DMS153 treated with DMSO at 0.1 percent for 48 hours (cell line): ENCODE measurements around the gene SMYD5.
"Not testable (repeated sequence)": the region's sequence is repeated elsewhere in the genome, so short reads cannot be mapped to it uniquely, and the experiment has no call there.

ENCODE experiments used
- DNase-seq: peaks from one replicate; lab custom pipeline; 2025; ENCODE audit not compliant: unreplicated experiment; lab: John Stamatoyannopoulos, UW

Gene SMYD5

DNA sequence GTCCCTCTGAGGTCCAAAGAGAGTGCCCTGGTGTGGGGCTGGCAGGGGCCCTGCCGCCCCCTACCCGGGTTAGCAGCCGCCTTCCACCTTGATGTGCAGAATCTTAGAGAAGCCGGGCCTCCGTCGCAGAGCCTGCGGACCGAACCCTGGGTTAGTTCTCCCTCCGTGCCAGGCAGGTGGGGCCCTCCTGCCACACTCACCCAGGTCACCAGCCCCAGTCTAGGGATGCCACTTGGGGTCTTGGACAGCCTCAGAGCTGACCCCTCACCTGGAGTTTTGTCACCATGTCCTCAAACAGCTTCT lies 44.8 kb downstream of the SMYD5 start:
- DNase-seq, result no peak

DNA sequence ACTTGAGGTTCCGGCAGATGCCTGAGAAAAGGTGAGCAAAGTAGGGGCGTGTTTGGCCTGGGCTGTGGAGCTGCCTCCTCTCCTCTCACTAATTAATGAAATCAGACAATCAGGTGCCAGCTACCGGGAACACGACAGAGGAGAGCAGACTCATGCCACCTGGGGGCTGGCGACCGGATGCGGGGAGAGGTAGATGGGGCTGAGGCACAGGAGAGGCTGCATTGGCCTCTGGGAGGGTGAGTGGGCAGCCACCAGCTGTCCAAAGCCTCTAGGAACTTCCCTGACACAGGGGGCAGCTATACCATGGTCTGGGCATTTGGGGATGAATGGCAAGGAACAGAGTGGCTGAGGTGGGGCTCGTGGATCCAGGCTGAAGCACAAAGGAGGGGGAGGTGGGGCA lies 45.2 kb downstream of the SMYD5 start:
- DNase-seq, result no peak

DNA sequence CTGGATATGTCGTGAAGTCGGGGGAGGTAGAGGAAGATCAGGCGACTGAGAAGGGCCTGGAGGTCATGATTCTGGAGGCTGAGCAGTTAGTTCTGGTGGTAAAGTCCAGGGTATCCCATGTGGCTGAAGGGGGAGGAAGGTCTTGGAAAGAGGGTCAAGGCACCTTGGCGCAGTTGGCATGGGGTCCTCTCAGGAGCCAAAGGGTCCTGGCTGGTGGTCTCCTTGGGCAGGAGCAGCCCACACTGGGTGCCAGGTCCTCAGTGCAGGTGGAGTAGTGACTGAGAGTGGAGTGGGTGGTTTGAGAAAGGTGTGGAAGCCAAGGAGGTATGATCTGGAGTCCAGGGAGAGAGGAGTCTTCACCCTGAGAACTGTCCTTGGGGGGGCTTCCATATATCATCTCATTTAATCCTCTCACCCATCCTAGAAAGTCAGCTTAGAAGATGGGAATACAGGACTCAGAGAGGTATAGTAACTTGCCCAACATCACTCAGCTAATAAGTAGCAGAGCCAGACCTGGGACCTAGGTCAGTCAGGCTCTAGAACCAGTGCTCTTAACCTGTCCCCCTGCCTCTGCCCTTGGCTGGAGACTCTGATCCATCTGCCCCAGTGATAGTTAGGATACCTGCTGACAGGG lies 45.8 kb downstream of the SMYD5 start:
- DNase-seq, result no peak

DNA sequence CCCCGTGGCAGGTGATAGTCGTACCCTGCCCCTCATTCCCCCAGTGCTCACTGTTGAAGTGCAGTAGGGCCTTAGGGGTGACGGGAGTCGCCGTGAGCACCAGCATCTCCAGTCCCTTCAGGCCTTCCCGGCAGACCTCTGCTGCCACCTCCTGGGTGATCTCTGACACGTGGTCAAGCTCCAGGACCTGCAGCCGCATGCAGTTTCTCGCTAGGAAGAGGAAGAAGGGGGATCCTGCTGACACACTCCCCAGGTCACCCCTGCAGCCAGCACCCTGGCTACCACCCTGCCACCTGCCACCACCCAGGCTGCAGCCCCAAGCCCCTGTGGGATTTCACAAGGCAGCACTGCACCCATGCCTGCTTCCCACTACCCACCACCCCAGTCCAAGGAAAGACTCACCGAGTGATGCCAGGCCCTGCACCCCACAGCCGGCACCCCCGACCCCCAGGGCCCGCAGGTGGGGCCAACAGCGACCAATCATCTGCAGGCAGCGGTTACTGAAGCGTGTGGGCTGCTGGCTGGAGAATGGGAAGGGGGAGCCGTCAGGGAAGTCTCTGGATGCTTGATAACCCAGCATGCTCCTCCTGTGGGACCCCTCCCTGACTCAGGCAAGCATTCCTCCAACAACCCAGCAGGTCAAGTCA lies 46.4 kb downstream of the SMYD5 start:
- no peak for DNase-seq

DNA sequence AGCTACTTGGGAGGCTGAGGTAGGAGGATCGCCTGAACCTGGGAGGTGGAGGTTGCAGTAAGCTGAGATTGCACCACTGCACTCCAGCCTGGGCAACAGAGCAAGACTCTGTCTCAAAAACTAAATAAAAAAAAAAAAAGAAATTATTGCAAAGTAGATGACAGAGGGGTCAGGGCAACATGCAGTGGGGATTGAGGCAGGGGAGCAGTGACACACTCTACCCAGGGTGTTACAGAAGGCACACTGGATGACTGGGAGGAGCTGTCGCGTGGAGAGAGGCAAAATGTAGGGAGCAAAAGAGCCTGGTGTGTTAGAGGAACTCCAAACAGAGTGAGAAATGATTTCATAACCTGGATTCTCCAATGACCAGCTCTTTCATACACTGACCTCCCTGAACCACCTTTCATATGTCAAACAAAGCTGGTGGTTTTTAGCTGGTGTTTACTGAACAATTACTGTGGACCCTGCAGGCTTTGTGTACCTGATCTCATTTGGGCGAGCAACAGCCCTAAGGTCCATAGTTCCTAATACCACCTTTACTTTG lies 48.1 kb downstream of the SMYD5 start:
- no peak for DNase-seq

DNA sequence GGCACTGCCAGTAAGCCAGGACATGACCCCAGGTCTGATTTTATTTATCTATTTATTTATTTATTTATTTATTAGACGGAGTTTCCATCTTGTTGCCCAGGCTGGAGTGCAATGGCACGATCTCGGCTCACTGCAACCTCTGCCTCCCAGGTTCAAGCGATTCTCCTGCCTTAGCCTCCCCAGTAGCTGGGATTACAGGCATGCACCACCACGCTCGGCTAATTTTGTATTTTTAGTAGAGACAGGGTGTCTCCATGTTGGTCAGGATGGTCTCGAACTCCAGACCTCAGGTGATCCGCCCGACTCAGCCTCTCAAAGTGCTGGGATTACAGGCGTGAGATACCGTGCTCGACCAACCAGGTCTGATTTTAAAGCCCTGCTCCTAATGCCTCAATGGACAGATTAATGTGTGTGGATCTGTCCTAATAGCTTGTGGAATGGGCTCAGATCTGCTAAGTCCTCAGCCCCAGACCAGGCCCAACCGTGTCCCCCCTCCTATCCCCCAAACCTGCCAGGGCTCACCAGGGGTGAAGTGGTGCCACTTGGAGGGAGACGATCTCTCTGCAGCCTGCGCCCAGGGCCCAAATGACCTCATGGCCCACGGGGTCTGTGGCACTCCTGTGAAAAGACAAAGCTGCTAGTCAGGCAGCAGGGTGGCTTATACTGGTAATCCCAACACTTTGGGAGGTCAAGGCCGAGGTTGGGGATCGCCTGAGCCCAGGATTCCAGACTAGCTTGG lies 48.8 kb downstream of the SMYD5 start:
- DNase-seq, result not testable (repeated sequence)

DNA sequence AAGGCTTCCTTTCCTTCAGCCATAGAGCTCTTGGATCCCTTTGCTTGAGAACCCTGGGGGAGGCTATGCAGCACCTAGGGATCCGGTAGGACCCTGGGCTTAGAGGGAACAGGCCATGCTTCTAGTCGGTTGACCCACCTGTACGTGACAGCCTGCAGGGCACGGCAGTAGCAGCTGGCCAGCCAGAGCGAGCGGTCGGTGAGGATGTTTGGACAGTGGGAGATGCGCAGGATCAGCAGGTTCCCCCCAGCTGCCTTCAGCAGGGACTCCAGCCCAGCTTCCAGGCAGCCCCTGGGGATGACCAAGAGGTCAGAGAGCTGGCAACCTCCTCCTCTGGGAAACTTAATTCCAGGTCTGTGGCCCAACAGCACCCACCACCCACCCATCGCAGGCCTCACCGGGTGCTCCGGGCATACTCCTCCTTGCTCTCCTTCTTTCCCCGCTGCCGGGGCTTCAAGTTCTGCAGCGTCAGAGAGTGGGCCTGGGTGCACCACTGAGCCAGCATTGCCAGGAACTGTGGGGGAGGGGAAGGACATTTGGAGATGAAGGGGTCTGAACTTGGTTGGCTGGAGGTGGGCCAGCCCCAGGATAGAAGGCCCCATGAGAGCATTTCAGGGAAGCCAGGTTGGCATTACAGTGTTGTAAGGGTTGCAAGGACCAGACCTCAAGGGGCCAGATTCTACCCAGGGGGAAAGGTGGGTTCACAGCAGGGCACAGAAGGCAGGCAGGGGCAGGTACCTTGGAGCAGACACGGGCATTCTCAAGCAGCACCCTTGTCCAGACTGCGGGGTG lies 49.7 kb downstream of the SMYD5 start:
- DNase-seq, result no peak

DNA sequence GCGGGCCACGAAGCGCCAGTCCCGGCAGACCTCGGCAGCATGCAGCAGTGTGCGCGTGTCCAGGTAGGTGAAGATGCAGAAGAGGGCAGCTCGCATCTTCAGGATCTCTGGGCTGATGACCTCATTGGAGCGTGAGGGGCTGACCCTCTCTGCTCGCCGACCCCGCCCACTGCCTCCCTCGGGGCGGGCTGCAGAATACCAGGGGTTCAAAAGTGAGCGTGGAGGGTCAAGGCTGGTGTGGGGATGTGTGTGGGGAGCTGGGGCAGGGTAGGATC lies 50.2 kb downstream of the SMYD5 start:
- no peak for DNase-seq

DNA sequence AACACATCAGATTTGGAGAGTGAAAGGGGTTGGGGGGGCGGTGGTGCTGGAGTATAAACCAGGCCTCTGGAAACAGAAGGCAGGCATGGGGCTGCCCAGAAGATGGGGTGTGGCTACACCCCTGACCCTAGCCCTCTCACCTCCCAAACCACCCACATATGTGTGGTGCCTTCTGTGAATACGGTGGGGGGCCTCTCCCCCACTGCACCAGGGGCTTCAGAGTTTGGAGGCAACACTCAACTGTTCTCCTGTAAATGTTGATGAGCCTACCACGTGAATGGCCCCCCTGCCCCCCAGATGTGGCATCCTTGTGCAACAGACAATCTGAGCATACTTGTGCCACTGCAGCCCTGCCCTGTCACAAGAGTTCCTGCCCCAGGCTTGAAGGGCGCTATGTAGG lies 50.7 kb downstream of the SMYD5 start:
- DNase-seq, result no peak

DNA sequence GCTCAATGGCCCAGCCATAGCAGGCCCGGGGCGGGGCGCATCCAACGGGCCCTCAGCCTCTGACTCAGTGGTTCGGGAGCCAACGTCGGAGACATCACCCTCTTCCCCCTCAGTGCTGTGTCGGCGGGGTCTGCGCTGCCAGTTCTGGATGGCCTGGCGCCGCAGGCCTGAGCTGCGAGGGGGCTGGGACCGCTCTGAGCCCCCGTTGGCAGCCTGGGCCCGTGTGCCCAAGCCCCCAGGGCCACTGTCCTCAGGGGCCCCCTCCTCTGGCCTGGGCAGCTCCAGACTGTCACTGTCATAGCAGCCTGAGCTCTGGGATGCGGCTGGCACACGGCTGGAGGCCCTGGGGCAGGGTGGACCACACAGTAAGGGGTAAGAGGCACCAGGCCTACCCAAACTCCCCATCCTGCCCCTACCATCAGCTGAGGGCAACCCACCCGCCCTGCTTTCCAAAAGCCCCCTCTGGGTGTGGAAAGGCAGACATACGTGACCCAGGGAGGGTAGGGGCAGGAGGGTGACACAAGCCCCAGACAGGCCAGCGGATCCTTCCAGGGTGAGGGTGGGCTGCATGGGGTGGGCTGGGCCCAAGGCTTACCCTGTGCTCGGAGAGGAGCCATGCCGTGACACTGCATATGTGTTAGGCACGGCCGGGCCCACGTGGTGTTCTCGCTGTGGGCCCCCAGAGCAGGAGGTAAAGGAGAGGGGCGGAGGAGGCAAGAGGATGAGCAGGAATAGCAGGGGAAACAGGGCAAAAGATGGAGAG lies 51.4 kb downstream of the SMYD5 start:
- no peak for DNase-seq

DNA sequence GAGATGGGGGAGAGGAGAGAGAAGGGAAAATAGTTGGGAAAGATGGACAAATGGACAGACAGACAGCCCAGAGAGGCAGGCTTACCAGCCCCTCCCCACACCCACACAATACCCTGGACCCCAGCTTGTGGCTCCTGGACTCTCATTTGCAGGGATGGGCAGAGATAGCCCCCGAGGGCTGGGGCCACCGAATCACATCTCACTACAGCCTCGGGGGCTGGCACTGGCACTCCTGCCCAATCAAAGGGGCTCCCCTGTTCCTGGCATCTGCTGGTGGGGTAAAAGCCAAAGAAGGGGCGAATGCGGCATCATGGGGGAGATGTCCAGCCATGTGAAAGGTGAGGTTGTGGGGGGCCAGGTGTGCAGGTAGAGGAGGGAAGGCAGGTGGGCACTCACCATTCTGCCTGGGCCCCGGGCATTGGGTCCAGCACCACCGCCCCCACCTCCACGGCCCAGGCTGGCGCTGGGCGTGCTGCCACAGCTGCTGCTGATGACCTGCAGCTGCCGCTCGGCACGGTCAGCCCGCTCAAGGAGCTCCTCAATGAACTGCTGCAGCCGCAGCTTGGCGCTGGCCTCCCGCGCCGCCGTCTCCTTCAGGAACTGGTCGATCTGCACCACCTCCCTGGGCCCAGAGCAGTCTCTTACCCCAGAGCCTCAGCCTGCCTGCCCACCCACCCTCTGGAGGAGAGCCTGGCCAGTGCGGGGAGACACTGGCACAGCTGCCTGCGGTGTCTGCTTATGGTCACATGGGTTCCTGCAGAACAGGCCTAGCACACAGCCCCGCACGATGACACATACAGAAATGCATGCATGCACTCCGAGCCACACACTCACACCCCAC lies 52.2 kb downstream of the SMYD5 start:
- DNase-seq, result no peak

DNA sequence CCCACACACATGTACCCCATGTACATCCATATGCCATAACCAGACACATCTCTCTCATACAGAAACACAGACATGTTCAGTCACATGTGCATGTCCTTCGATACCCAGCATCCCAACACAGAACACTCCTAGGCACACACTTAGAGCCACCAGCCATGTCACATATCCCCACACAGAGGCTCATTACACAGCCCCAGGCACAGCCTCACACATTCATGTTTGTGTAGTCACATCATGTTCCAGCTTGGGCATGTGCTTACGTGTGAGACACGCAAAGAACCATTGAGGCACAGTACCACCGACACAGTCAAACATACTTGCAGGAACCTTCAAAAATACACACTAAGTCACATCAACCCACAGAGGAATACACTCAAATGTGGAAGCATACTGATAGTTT lies 53.0 kb downstream of the SMYD5 start:
- DNase-seq, result no peak

DNA sequence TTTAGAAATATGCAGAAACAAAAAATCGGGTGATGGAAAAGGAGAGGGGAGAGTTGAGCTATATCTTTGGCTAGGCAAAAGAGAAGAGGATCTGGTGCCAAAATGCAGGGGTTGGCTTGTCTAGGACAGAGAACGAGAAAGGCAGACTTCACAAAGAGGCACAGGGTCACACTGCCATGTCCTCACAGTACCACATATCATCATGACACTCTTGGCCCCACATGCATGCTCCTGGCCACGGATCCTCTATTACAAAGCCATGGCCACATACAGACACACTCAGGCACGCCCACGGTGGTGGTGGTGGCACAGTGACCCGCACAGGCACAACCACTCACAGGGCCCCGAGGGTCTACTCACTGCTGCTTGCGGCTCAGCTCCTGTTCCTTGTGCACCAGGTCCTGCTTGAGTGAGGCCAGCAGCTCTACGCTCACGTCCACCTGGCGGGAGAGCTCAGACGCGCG lies 54.4 kb downstream of the SMYD5 start:
- DNase-seq, result peak; percentile 37

DNA sequence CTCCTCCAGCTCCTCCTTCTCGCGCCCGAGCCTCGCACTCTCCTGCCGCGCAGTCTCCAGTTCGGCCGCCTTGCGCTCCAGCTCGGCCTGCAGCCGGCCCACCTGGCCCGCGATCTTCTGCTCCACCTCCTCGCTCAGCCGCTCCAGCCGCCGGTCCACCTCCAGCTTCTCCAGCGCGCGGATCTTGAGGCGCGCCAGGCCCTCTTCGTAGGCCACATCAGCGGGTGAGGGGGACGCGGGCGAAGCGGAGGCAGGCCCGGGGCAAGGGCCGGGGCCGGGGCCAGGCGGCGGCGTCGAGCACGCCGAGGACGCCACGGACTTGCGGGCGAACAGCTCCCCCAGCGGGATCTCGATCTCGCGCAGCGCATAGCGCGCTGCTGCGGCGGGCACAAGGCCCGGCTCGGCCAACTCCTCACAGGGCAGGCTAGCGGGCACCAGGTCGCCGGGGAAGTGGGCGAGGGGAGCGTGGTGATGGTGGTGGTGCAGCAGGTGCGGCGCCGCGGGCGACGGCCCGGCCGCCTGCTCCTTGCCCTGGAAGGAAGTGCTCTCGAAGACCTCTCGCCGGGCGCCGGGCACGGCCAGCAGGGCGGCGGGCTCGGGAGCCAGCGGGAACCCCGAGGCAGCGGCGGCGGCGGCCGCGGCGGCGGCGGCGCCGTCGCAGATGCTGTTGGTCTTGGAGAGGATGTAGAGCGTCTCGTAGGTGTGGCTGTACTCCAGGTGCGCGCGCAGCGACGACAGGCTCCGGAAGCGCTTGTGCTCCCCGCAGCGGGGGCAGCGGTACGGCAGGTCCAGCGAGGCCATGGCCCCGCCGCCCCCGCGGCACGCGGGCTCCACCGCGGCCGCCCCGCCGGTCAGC lies 55.0 kb downstream of the SMYD5 start:
- peak; percentile 76 for DNase-seq

DNA sequence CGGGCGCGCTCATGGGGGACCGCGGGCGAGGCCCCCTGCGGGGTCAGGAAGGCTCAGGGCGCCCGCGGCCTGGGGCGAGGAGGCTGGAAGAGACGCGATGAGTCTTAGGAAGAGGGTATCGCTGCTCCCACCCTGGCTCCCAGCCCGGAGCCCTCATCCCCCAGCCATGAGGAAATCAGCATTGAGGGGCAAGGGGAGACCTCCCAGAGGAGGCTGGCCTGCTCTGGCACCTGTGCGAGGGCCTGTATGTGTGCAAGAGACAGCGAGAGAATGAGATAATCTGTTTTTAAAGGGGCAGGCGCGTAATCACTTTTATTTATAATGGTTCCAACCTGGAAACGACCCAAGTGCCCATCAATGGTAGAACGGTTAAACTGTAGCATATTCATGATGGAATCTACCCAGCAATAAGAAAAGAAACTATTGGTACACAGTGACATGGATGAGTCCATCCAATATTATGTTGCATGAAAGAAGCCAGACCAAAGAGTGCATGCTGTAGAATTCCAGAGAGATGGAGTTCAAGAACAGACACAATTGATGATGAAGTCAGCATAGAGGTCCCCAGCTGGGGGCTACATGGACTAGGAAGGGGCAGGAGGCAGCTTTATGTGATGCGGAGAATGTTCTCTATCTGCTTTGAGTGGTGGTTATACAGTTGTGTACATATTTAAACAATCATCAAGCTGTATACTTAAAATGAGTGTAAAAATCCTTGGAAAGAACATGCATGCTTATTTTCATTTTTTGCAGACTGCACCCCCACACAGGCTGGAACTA lies 55.8 kb downstream of the SMYD5 start:
- DNase-seq, result no peak

DNA sequence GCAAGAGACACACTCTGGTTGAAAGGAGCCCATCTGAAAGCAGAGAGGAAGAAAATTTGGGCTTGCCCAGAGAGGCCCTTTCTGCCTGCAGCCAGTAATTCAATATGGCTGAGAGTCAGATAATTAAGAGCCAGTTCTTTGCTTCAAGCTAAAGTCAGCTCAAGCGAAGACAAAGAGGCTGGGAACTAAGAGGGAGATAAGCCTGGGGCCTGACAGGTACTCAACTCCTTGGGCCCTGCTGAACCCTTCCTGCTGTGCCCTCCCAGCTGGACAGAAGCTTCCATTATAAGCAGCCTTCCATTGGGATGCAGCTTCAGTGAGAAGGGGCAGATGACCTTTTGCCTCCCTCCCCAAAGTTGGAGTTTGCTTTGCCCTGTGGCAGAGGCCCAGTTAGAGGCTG lies 58.2 kb downstream of the SMYD5 start:
- no peak for DNase-seq
